ENCODE measurements around the gene ZNF408. TPM values are rescaled to one million over a fixed set of nuclear protein-coding genes. Genes with fewer than 3 reads are reported as not detected.
"Not testable (repeated sequence)": the region's sequence is repeated elsewhere in the genome, so short reads cannot be mapped to it uniquely, and the experiment has no call there.

Gene ZNF408
- polyA plus RNA-seq, 1 experiment = 6.9 TPM

GRCh38 chr11:46666516-46666915 is 34.3 kb upstream of the ZNF408 start:
- TF ChIP-seq, protein P1, sequence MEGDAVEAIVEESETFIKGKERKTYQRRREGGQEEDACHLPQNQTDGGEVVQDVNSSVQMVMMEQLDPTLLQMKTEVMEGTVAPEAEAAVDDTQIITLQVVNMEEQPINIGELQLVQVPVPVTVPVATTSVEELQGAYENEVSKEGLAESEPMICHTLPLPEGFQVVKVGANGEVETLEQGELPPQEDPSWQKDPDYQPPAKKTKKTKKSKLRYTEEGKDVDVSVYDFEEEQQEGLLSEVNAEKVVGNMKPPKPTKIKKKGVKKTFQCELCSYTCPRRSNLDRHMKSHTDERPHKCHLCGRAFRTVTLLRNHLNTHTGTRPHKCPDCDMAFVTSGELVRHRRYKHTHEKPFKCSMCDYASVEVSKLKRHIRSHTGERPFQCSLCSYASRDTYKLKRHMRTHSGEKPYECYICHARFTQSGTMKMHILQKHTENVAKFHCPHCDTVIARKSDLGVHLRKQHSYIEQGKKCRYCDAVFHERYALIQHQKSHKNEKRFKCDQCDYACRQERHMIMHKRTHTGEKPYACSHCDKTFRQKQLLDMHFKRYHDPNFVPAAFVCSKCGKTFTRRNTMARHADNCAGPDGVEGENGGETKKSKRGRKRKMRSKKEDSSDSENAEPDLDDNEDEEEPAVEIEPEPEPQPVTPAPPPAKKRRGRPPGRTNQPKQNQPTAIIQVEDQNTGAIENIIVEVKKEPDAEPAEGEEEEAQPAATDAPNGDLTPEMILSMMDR (IDR thresholded peaks at IDR 0.05; ENCODE audit: insufficient read depth, low read depth, low read length) = no peak
- DNase-seq (ENCODE audit: low read depth) = no peak
- Histone ChIP-seq H3K36me3 (ENCODE audit: control insufficient read depth, insufficient read depth, low read length) (peaks cover 13% of the 10 kb centered on the region), H3K27me3 (ENCODE audit: control insufficient read depth, insufficient read depth, low read length) (no peaks in the 10 kb centered on the region), H3K4me3 (ENCODE audit: low read depth, low read length) (no peak overlapping the region)
- ChIA-PET POLR2A (no interaction called here), CTCF (interaction anchor here (0.7 kb wide), 1 partner anchor 8 kb away, joined by 3 read pairs; no protein-coding TSS in a partner anchor)

GRCh38 chr11:46667043-46667481 is 33.8 kb upstream of the ZNF408 start:
- Histone ChIP-seq H3K27me3 (ENCODE audit: control insufficient read depth, insufficient read depth, low read length) (no peaks in the 10 kb centered on the region), H3K4me3 (ENCODE audit: low read depth, low read length) (no peak overlapping the region), H3K36me3 (ENCODE audit: control insufficient read depth, insufficient read depth, low read length) (peaks cover 13% of the 10 kb centered on the region)
- TF ChIP-seq, protein P1 (IDR thresholded peaks at IDR 0.05; ENCODE audit: insufficient read depth, low read depth, low read length) = no peak
- POLR2A ChIA-PET = no interaction called here
- CTCF ChIA-PET = no interaction called here
- DNase-seq (ENCODE audit: low read depth) = no peak

DNA sequence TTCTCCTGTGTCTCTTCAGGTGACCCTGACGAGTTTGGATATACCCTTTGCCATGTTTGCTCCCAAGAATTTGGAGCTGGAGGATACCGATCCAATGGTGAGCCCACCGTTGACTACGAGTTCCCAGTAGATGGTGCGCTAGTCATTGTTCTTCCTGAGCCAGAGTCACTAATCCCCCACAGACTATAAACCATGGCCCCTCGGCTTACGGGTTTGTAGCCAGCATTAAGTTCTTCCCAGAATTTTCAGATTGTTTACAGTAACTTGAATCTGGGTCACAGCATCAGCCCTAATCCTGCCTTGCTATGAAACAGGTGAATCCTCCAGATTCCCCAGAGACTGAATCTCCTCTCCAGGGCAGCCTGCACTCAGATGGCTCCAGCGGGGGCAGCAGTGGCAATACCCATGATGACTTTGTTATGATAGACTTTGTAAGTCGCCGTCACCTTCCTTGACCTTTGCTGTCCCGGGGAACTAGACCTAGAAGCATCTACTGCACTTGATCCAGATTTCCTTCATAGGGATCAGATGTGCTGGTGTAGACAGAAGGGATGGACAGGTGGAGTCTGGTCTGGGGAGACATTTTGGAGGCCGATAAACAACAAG is 32.2 kb upstream of the ZNF408 start:
- Histone ChIP-seq H3K36me3 (ENCODE audit: control insufficient read depth, insufficient read depth, low read length) (peaks cover 19% of the 10 kb centered on the region), H3K4me3 (ENCODE audit: low read depth, low read length) (no peak overlapping the region), H3K27me3 (ENCODE audit: control insufficient read depth, insufficient read depth, low read length) (no peaks in the 10 kb centered on the region)
- DNase-seq (ENCODE audit: low read depth) = no peak
- ChIA-PET POLR2A (no interaction called here), CTCF (interaction anchor here (1.0 to 1.4 kb wide), 3 partner anchors 11 to 51 kb away, joined by 3 read pairs; no protein-coding TSS in a partner anchor)
- TF ChIP-seq, protein P1 (IDR thresholded peaks at IDR 0.05; ENCODE audit: insufficient read depth, low read depth, low read length) = no peak

DNA sequence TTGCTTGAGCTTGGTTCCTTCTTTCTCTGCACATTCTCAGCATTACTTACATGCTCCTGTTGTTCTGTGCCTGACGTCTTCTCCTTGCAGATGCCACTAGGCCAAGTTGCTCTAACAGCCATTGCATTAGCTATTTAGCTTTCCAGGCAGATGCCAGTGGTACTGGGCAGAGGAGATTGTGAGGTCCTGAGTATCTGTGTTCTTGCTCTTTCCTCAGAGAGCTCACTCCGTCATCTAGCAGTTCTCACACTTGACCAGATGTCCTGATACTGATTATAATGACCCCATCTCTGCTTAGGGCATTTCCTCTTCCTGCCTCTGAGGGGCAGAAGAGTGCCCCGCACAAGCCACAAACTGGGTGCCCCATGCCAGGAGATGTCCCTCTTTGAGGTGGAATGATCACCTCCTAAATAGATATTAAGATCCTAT is 31.1 kb upstream of the ZNF408 start:
- Histone ChIP-seq H3K27me3 (ENCODE audit: control insufficient read depth, insufficient read depth, low read length) (no peaks in the 10 kb centered on the region), H3K4me3 (ENCODE audit: low read depth, low read length) (no peak overlapping the region), H3K36me3 (ENCODE audit: control insufficient read depth, insufficient read depth, low read length) (peaks cover 20% of the 10 kb centered on the region)
- no peak for DNase-seq (ENCODE audit: low read depth)
- ChIA-PET POLR2A (no interaction called here), CTCF (interaction anchor here (0.6 to 1.5 kb wide), 5 partner anchors 12 to 224 kb away, joined by 3 to 4 read pairs (median 3); partner anchors contain the start of genes ATG13 and HARBI1)
- TF ChIP-seq, protein P1 (IDR thresholded peaks at IDR 0.05; ENCODE audit: insufficient read depth, low read depth, low read length) = 0 out of 2 replicates have a peak, but pooled peaks have one; percentile 22

GRCh38 chr11:46670521-46670920 is 30.3 kb upstream of the ZNF408 start:
- peaks cover 16% of the 10 kb centered on the region for H3K36me3 ChIP-seq (ENCODE audit: control insufficient read depth, insufficient read depth, low read length)
- not testable (repeated sequence) for DNase-seq (ENCODE audit: low read depth)
- CTCF ChIA-PET = interaction anchor here (1.0 to 1.5 kb wide), 4 partner anchors 8 to 53 kb away, joined by 4 to 7 read pairs (median 4); partner anchors contain the start of genes ATG13 and HARBI1

More at GRCh38 chr11:46670521-46670920, 30.3 kb upstream of the ZNF408 start:
- H3K27me3 ChIP-seq (ENCODE audit: control insufficient read depth, insufficient read depth, low read length); H3K4me3 ChIP-seq (ENCODE audit: low read depth, low read length); POLR2A ChIA-PET: not testable (repeated sequence)

All from BJ (cell line).